GM12891 (cell line): ENCODE results near the gene EML3.

Experiments
- PAX5 ChIP-seq: IDR thresholded peaks from 2 replicates; pipeline ENCODE4 v1.6.1; 2011; ENCODE audit warnings: low read length, moderate library complexity, mild to moderate bottlenecking; ENCODE audit not compliant: insufficient read depth, severe bottlenecking
- POLR2A ChIP-seq: IDR thresholded peaks from 2 replicates; pipeline ENCODE4 v1.6.1; 2011; ENCODE audit warnings: low read depth, low read length, control low read depth
- POLR2AphosphoS5 ChIP-seq: IDR thresholded peaks from 2 replicates; pipeline ENCODE4 v1.6.1; 2011; ENCODE audit warnings: low read depth, low read length, control low read depth
- POU2F2 ChIP-seq: IDR thresholded peaks from 2 replicates; pipeline ENCODE4 v1.6.1; 2011; ENCODE audit warnings: low read depth, mild to moderate bottlenecking, control low read depth, low read length, moderate library complexity
- TAF1 ChIP-seq: IDR thresholded peaks from 2 replicates; pipeline ENCODE4 v1.6.1; 2011; ENCODE audit warnings: low read depth, low read length, control low read depth

DNA sequence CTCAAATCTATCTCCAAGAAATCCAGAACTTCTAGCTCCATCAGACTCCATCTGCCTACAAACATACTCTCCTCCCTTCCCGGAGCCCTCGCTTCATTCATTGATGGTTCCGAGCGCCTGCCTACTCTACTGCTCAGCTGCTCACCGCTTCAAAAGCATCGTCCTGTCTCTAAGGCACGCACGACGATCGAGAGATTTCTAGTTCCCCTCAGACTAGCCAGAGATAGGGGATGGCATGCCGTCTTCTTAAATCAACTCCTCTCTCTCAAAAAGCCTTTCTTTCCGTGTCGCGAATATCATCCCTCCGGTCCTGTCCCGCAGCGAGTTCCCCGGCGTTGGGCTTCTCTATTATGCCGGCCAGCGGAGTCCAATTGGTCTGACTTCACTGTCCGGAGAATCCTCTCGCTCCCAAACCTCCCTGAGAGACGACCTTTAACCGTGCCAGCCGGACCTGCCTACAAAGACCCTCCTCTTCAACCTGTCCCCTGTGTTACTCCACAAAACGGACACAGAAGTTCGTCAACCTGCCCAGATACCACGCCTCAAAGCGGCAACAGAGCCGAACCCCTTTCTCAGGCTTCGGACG is 39.5 kb downstream of the EML3 start:
- no peak for TF ChIP-seq POLR2A
- no peak for TF ChIP-seq TAF1
- TF ChIP-seq POLR2AphosphoS5: no peak
- TF ChIP-seq PAX5: no peak
- no peak for TF ChIP-seq POU2F2
